Measurements from ENCODE around the gene UBE2K.
"Not testable (repeated sequence)": the region's sequence is repeated elsewhere in the genome, so short reads cannot be mapped to it uniquely, and the experiment has no call there.

The UBE2K gene

DNA sequence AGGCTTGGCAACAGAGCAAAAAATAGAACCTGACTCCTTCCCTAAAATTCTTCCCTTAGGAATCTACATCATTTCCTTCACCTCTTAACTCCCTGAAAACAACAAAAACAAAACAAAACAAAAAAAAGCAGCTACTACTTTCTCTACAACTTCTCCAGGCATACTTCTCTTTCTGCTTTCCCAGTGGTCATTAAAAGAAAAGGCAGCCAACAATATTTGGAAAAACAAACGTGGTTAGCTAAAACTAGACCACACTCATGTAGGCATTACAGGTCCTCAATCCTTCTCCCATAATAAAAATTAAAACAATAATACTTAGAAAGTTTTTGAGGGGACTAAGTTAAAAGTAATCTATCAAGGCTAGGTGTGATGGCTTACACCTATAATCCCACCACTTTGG lies 30.2 kb upstream of the UBE2K start:
- H3K4me1 Mint-ChIP-seq (ENCODE audit: low read depth) = no peaks in the 10 kb centered on the region
- H3K27me3 Mint-ChIP-seq = no peaks in the 10 kb centered on the region
- DNase-seq = no peak
- H3K36me3 Mint-ChIP-seq (ENCODE audit: low read depth) = no peaks in the 10 kb centered on the region
- H3K9me3 Mint-ChIP-seq = no peaks in the 10 kb centered on the region
- no peak overlapping the region for H3K27ac Mint-ChIP-seq
- no peak overlapping the region for H3K4me3 Mint-ChIP-seq

DNA sequence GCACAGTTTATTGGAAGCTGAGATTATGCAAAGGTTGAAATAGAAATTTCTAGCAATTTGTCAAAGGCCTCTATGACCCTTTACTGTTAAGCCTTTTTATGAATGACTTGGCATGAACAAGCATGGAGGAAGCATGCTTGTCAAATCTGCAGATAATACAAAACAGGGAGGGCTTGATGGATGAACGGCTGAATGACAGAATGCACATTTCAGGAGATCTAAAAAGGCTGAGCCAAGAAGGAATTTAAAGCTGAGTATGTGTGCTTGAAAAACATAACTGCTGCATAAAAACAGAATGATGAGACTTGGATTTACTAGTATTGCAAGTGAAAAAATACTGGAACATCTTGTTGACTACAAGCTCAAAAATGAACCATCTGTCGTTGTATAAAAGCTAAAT lies 29.0 kb upstream of the UBE2K start:
- Mint-ChIP-seq H3K27me3 (no peaks in the 10 kb centered on the region), H3K27ac (no peak overlapping the region), H3K9me3 (no peaks in the 10 kb centered on the region), H3K4me3 (no peak overlapping the region), H3K4me1 (ENCODE audit: low read depth) (no peaks in the 10 kb centered on the region), H3K36me3 (ENCODE audit: low read depth) (no peaks in the 10 kb centered on the region)
- no peak for DNase-seq

DNA sequence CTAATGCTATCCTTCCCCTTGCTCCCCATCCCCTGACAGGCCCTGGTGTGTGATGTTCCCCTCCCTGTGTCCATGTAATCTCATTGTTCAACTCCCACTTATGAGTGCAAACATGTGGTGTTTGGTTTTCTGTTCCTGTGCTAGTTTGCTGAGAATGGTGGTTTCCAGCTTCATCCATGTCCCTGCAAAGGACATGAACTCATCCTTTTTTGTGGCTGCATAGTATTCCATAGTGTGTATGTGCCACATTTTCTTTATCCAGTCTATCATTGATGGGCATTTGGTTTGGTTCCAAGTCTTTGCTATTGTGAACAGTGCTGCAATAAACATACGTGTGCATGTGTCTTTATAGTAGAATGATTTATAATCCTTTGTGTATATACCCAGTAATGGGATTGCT lies 27.6 kb upstream of the UBE2K start:
- not testable (repeated sequence) for H3K9me3 Mint-ChIP-seq; H3K27me3 Mint-ChIP-seq; H3K4me1 Mint-ChIP-seq (ENCODE audit: low read depth); H3K36me3 Mint-ChIP-seq (ENCODE audit: low read depth); H3K4me3 Mint-ChIP-seq; DNase-seq; H3K27ac Mint-ChIP-seq

DNA sequence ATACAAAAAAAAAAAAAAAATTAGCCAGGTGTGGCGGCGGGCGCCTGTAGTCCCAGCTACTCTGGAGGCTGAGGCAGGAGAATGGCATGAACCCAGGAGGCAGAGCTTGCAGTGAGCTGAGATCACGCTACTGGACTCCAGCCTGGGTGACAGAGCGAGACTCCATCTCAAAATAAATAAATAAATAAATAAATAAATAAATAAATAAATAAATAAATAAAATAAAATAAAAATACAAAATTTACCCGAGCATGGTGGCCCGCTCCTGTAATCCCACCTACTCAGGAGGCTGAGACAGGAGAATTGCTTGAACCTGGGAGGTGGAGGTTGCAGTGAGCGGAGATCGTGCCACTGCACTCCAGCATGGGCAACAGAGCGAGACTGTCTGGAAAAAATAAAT lies 22.3 kb upstream of the UBE2K start:
- not testable (repeated sequence) for H3K4me3 Mint-ChIP-seq; DNase-seq; H3K36me3 Mint-ChIP-seq (ENCODE audit: low read depth); H3K27me3 Mint-ChIP-seq; H3K27ac Mint-ChIP-seq; H3K4me1 Mint-ChIP-seq (ENCODE audit: low read depth); H3K9me3 Mint-ChIP-seq

DNA sequence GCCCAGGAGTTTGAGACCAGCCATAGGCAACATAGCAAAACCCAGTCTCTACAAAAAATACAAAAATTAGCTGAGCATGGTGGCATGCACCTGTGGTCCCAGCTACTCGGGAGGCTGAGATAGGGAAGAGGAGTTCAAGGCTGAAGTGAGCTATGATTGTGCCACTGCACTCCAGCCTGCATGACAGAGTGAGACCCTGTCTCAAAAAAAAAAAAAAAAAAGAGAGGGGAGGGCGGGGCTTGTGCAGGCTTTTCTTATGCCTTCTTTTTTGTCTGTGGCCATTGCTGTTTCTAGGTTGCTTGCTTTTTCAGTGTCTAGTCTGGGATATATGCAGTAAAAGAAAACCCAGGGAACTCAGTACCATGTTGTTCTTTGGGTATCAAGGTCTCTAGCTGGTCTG lies 16.9 kb upstream of the UBE2K start:
- not testable (repeated sequence) for H3K4me1 Mint-ChIP-seq (ENCODE audit: low read depth); H3K9me3 Mint-ChIP-seq; H3K4me3 Mint-ChIP-seq; H3K27ac Mint-ChIP-seq; H3K36me3 Mint-ChIP-seq (ENCODE audit: low read depth); H3K27me3 Mint-ChIP-seq; DNase-seq

DNA sequence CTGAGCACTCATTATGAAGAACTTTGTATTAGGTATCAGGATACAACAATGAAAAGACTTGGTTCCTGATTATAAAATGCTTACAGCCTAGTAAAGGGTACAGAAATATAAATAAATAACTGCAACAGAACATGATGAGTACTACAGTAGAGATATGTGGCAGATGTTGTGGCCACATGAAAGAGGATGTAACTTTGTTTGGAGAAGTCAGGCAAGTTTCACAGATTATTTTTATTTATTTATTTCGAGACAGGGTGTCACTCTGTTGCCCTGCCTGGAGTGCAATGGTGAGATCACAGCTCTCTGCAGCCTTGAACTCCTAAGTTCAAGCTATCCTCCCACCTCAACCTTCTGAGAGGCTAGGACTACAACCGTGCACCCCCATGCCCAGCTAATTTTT lies 15.8 kb upstream of the UBE2K start:
- no peak for DNase-seq
- Mint-ChIP-seq H3K27me3 (peaks cover 3% of the 10 kb centered on the region), H3K4me1 (ENCODE audit: low read depth) (no peaks in the 10 kb centered on the region), H3K4me3 (no peak overlapping the region), H3K9me3 (no peaks in the 10 kb centered on the region), H3K36me3 (ENCODE audit: low read depth) (no peaks in the 10 kb centered on the region), H3K27ac (no peak overlapping the region)

DNA sequence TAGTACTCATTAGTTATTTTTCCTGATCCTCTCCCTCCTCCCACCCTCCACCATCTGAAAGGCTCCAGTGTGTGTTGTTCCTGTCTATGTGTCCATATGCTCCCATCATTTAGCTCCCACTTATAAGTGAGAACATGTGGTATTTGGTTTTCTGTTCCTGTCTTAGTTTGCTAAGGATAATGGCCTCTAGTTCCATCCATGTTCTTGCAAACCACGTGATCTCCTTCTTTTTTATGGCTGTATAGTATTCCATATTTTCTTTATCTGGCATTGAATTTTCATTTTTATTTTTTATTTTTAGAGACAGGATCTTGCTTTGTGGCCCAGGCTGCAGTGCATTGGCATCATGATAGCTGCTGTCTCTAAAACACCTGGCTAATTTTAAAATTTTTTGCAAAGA lies 11.9 kb upstream of the UBE2K start:
- Mint-ChIP-seq H3K27ac (no peak overlapping the region), H3K4me3 (no peak overlapping the region), H3K4me1 (ENCODE audit: low read depth) (no peaks in the 10 kb centered on the region), H3K27me3 (no peaks in the 10 kb centered on the region), H3K9me3 (no peaks in the 10 kb centered on the region), H3K36me3 (ENCODE audit: low read depth) (no peaks in the 10 kb centered on the region)
- DNase-seq = no peak

DNA sequence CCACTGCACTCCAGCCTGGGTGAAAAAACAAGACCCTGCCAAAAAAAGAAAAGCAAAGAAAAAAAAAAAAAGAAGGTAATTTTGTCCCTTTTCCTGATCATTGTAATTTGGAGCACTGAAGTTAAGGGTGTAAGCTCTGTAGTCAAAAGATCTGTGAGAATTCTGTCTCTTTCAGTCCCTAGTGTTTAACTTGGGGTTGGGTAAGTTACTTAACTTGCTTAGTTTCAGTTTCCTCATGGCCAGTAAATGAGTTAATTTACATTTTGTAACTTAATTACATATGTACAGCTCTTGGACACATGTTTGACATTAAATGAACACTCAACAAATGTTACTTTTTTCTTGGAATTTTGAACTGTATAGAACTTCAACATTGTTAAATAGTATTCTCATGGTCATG lies 10.9 kb upstream of the UBE2K start:
- no peaks in the 10 kb centered on the region for H3K36me3 Mint-ChIP-seq (ENCODE audit: low read depth)
- H3K27me3 Mint-ChIP-seq = no peaks in the 10 kb centered on the region
- H3K9me3 Mint-ChIP-seq = no peaks in the 10 kb centered on the region
- DNase-seq = no peak
- H3K4me1 Mint-ChIP-seq (ENCODE audit: low read depth) = no peaks in the 10 kb centered on the region
- no peak overlapping the region for H3K4me3 Mint-ChIP-seq
- no peak overlapping the region for H3K27ac Mint-ChIP-seq

DNA sequence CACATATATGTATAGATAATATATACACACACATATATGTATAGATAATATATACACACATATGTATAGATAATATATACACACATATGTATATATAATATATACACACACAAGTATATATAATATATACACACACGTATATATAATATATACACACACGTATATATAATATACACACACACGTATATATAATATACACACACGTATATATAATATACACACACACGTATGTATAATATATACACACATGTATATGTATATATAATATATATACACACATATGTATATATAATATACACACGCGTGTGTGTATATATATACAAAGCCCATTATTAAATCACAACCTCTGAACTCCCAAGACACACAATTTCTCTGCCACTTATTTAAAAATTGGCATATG lies 8.0 kb upstream of the UBE2K start:
- no peak overlapping the region for H3K4me3 Mint-ChIP-seq
- DNase-seq = no peak
- no peaks in the 10 kb centered on the region for H3K36me3 Mint-ChIP-seq (ENCODE audit: low read depth)
- no peaks in the 10 kb centered on the region for H3K9me3 Mint-ChIP-seq
- H3K27ac Mint-ChIP-seq = no peak overlapping the region
- H3K4me1 Mint-ChIP-seq (ENCODE audit: low read depth) = no peaks in the 10 kb centered on the region
- no peaks in the 10 kb centered on the region for H3K27me3 Mint-ChIP-seq

DNA sequence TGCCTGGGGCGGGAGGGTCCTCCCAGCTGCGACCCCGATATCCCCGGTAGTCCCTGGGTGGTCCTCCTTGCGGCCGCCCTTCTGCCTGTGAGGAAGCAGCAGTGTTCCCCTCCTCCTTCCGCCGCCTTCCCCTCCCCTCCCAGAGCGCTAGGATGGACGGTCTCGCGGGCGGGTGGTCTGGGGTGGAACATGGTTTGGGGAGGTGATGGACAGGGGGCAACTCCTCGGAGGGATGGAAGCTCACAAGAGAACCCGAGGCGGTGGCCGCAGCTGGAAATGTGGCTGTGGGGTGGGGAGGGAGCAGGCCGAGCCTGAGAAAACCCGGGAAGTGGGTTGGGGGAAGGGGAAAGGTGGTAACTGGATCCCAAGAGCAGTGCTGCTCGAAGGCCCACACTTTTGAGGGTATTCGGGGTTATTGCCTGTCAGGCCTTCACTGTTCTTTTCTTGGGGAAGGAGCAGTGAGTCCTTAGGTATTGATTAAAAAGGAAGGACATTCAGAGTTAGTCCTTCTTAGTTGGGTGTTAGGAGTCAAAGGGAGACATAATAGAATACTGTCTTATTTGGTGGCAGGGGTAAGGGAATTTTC lies 581 bp downstream of the UBE2K start:
- Mint-ChIP-seq H3K4me3 (peak overlapping the region; percentile 100), H3K27me3 (no peaks in the 10 kb centered on the region), H3K27ac (peak overlapping the region; percentile 98), H3K9me3 (no peaks in the 10 kb centered on the region), H3K4me1 (ENCODE audit: low read depth) (peaks cover 41% of the 10 kb centered on the region), H3K36me3 (ENCODE audit: low read depth) (peaks cover 49% of the 10 kb centered on the region)
- DNase-seq = no peak

DNA sequence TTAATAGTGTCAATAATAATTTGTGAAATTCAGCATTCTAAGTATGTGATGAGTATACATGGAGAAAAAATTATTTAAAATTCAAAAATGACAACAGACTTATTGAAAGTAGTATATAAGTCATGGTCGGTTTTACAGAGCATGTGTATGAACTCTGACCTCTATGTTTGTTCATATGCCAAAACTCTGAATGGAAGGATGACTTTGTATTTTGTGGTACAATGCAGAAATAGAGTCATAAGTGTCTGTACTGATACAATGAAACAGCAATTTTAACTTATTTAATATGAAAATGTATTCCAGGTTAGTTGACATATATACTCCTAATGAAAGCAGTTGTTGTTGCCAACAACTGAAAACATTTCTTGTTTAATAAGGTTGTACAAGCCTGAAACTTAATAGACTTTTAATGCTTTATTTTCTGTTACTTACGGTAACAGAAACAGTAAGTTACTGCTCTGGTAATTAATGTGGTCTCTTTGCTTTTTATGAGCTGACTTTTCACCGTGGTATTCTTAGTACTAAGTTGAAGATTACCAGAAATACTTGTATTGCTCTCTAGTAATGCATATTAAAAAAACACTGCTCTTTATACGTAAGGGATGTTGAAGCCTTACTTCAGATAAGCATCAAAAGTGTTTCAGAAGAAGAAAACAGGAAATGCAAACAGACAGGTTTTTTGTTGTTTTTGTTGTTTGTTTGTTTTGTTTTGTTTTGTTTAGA lies 1.9 kb downstream of the UBE2K start:
- no peak for DNase-seq
- Mint-ChIP-seq H3K9me3 (no peaks in the 10 kb centered on the region), H3K36me3 (ENCODE audit: low read depth) (peaks cover 57% of the 10 kb centered on the region), H3K27ac (peak overlapping the region; percentile 98), H3K4me3 (peak overlapping the region; percentile 100), H3K27me3 (no peaks in the 10 kb centered on the region), H3K4me1 (ENCODE audit: low read depth) (peaks cover 44% of the 10 kb centered on the region)

DNA sequence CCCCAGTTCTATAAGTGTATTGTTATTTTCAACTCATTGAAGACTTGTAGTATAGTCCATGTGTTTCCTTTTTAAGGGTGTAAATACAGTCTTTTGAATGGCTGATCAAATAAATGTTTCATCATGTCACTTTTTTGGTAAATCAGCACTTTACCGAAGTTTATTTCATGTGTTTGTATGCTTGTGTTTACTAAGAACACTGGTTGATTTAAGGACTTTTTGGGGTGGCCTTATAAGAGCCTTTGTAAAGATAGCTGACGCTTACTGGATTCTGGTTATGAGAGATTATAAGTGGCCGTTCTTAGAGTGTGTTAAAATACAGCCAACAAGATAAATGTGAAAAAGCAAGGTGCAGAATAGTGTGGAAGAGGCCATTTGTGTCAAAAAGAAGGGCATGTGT lies 2.6 kb downstream of the UBE2K start:
- DNase-seq = no peak
- Mint-ChIP-seq H3K27me3 (no peaks in the 10 kb centered on the region), H3K4me3 (peak overlapping the region; percentile 100), H3K36me3 (ENCODE audit: low read depth) (peaks cover 61% of the 10 kb centered on the region), H3K9me3 (no peaks in the 10 kb centered on the region), H3K4me1 (ENCODE audit: low read depth) (peaks cover 47% of the 10 kb centered on the region), H3K27ac (peak overlapping the region; percentile 98)

DNA sequence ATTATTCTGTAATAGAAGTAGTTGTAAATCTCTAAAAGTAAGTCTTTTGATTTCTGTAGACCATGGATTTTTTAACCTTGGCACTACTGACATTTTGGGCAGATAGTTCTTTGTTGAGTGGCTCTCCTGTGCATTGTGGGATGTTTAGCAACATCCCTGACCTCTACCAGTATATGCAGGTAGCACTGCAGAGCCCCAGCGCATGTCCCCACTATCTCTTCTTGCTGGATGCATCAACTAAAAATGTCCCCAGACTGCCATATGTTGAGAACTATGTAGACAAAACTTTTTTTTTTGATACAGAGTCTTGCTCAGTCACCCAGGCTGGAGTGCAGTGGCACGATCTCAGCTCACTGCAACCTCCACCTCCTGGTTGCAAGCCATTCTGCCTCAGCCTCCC lies 4.8 kb downstream of the UBE2K start:
- H3K27me3 Mint-ChIP-seq = no peaks in the 10 kb centered on the region
- DNase-seq = no peak
- H3K27ac Mint-ChIP-seq = peak overlapping the region; percentile 59
- no peaks in the 10 kb centered on the region for H3K9me3 Mint-ChIP-seq
- peaks cover 64% of the 10 kb centered on the region for H3K36me3 Mint-ChIP-seq (ENCODE audit: low read depth)
- H3K4me3 Mint-ChIP-seq = no peak overlapping the region
- H3K4me1 Mint-ChIP-seq (ENCODE audit: low read depth) = peaks cover 45% of the 10 kb centered on the region

DNA sequence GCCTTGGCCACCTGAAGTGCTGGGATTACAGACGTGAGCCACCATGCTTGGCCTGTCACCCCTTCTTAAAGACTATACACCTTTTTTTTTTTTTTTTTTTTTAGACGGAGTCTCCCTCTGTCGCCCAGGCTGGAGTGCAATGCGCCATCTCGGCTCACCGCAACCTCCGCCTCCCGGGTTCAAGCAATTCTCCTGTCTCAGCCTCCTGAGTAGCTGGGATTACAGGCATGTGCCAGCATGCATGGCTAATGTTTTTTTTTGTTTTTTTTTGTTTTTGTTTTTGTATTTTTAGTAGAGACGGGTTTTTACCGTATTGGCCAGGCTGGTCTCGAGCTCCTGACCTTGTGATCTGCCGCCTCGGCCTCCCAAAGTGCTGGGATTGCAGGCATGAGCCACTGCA lies 6.9 kb downstream of the UBE2K start:
- peaks cover 56% of the 10 kb centered on the region for H3K4me1 Mint-ChIP-seq (ENCODE audit: low read depth)
- H3K9me3 Mint-ChIP-seq, H3K27ac Mint-ChIP-seq, H3K4me3 Mint-ChIP-seq, DNase-seq, H3K27me3 Mint-ChIP-seq: not testable (repeated sequence)
- peaks cover 54% of the 10 kb centered on the region for H3K36me3 Mint-ChIP-seq (ENCODE audit: low read depth)

DNA sequence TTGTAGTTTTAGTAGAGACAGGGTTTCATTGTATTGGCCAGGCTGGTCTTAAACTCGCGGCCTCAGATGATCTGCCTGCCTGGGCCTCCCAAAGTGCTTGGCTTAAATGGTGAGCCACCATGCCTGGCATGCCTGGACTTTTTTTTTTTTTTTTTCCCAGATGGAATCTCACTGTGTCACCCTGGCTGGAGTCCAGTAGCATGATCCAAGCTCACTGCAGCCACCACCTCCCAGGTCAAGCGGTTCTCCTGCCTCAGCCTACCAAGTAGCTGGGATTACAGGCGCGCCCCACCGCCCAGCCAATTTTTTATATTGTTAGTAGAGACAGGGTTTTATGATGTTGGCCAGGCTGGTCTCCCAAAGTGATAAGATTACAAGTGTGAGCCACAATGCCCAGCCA lies 8.4 kb downstream of the UBE2K start:
- Mint-ChIP-seq H3K9me3 (no peaks in the 10 kb centered on the region), H3K27ac (peak overlapping the region; percentile 50), H3K4me3 (no peak overlapping the region), H3K36me3 (ENCODE audit: low read depth) (peaks cover 47% of the 10 kb centered on the region), H3K4me1 (ENCODE audit: low read depth) (peaks cover 52% of the 10 kb centered on the region), H3K27me3 (no peaks in the 10 kb centered on the region)
- no peak for DNase-seq

All from activated T-cell treated with anti-CD3 and anti-CD28 coated beads, Interleukin-2, amount 50 U/mL, for 24 hours (primary cell).